Lower leg skin (tissue), 3 donors: ENCODE results near the gene KDSR.

Experiments
- CTCF ChIP-seq, 3 donors: fragments of 450-650 bp; IDR thresholded peaks; one replicate each; pipeline ENCODE4 v1.5.1; 2016; ENCODE audit warnings: antibody characterized with exemption in 3 of 3, mild to moderate bottlenecking in 3 of 3, moderate library complexity in 2 of 3
- POLR2A ChIP-seq, 2 donors: fragments of 450-650 bp; IDR thresholded peaks; one replicate each; pipeline ENCODE4 v1.6.1; 2016 to 2017; ENCODE audit warnings: antibody characterized with exemption in 2 of 2, mild to moderate bottlenecking in 1 of 2, moderate library complexity in 1 of 2

DNA sequence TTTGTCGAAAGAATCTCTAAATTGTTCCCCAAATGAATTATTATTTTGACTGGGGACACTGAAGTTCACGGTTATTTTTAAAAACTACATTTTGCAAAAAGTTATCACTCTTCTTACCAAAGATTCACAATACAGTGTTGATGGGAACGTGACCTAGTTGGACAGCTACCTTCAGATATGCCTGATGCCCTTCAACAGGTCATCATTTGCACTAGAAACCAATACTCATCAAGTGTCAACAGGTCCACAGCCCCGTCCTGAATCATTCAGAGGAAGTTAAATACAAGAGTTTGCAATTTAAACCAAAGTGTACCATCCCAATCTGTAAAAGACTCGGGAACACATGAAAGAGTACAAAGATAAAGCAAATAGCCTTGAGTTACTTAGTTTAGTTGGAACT is 75.7 kb downstream of the KDSR start:
- TF ChIP-seq POLR2A (IDR thresholded peaks at IDR 0.05) (no peak), CTCF (IDR thresholded peaks at IDR 0.05) (no peak)
